Keratinocyte (primary cell): ENCODE measurements around the gene RUFY2. TPM values are rescaled to one million over a fixed set of nuclear protein-coding genes. Genes with fewer than 3 reads are reported as not detected.

Experiments
- DNase-seq: peaks from one replicate; pipeline ENCODE4 v3.0.0-alpha.2; 2011; ENCODE audit warnings: low read depth, missing footprints, low spot score
- FAIRE-seq: peaks from 2 replicates; lab custom pipeline; 2011; peaks lifted over from hg19 to GRCh38; lab: Jason Lieb, UNC
- H2AFZ ChIP-seq: 2 replicates; pipeline ENCODE4 v1.6.0; 2012; ENCODE audit warnings: low read length, control low read depth, inconsistent platforms; ENCODE audit not compliant: control insufficient read depth
- H3K27ac ChIP-seq: 2 replicates; pipeline ENCODE4 v1.5.1; 2011; ENCODE audit warnings: low read length; ENCODE audit not compliant: control insufficient read depth, insufficient read depth
- H3K27me3 ChIP-seq: 3 replicates; pipeline ENCODE4 v1.6.0; 2011; ENCODE audit warnings: low read length; ENCODE audit not compliant: control insufficient read depth, insufficient read depth; ENCODE audit errors: extremely low read depth
- H3K36me3 ChIP-seq, 2 experiments: 2 replicates in 1 of 2; 3 replicates in 1 of 2; pipeline ENCODE4 v1.5.1; 2011; ENCODE audit warnings: low read length in 2 of 2, mild to moderate bottlenecking in 1 of 2; ENCODE audit not compliant: control insufficient read depth in 2 of 2, insufficient read depth in 2 of 2; ENCODE audit errors: extremely low read depth in 1 of 2
- H3K4me1 ChIP-seq: 3 replicates; pipeline ENCODE4 v1.5.1; 2011; ENCODE audit warnings: low read length; ENCODE audit not compliant: control insufficient read depth, insufficient read depth; ENCODE audit errors: extremely low read depth
- H3K4me2 ChIP-seq: 3 replicates; pipeline ENCODE4 v1.6.0; 2011; ENCODE audit warnings: low read depth, low read length; ENCODE audit not compliant: control insufficient read depth, insufficient read depth; ENCODE audit errors: extremely low read depth
- H3K4me3 ChIP-seq, 3 experiments: fragments of 200-600 bp in 1 of 3; sonication (generic) in 1 of 3; 2 replicates in 2 of 3; 3 replicates in 1 of 3; pipeline ENCODE4 v1.5.1; 2011 to 2016; ENCODE audit warnings: low read length in 3 of 3, mild to moderate bottlenecking in 3 of 3, control low read depth in 2 of 3, inconsistent platforms in 1 of 3, low read depth in 1 of 3, mixed read lengths in 1 of 3, mixed run types in 1 of 3, moderate library complexity in 1 of 3; ENCODE audit not compliant: control insufficient read depth in 2 of 3, insufficient read depth in 2 of 3; ENCODE audit errors: extremely low read depth in 1 of 3
- H3K79me2 ChIP-seq: 2 replicates; pipeline ENCODE4 v1.6.0; 2012; ENCODE audit warnings: low read length; ENCODE audit not compliant: control insufficient read depth, insufficient read depth
- H3K9ac ChIP-seq: 3 replicates; pipeline ENCODE4 v1.6.0; 2011; ENCODE audit warnings: low read length; ENCODE audit not compliant: control insufficient read depth, insufficient read depth; ENCODE audit errors: extremely low read depth
- H3K9me1 ChIP-seq: 3 replicates; pipeline ENCODE4 v1.6.0; 2011; ENCODE audit warnings: low read length; ENCODE audit not compliant: control insufficient read depth, insufficient read depth; ENCODE audit errors: extremely low read depth
- H3K9me3 ChIP-seq: 2 replicates; pipeline ENCODE4 v1.5.1; 2012; ENCODE audit warnings: low read depth, low read length; ENCODE audit not compliant: control insufficient read depth
- H4K20me1 ChIP-seq: 3 replicates; pipeline ENCODE4 v1.6.0; 2011; ENCODE audit warnings: low read length; ENCODE audit not compliant: control insufficient read depth, insufficient read depth; ENCODE audit errors: extremely low read depth
- CTCF ChIP-seq, 3 experiments: IDR thresholded peaks in 1 of 3; conservative IDR thresholded peaks in 1 of 3; optimal IDR thresholded peaks in 1 of 3; 2 replicates in 2 of 3; 3 replicates in 1 of 3; pipeline versions ENCODE3 to v1.5.1; 2011; ENCODE audit warnings: low read length in 3 of 3, mild to moderate bottlenecking in 3 of 3, moderate library complexity in 2 of 3, control low read depth in 1 of 3, inconsistent platforms in 1 of 3; ENCODE audit not compliant: insufficient read depth in 2 of 3; ENCODE audit errors: extremely low read depth in 1 of 3
- EZH2 ChIP-seq: IDR thresholded peaks from one replicate; pipeline ENCODE4 v1.6.1; 2012; ENCODE audit warnings: inconsistent platforms, mild to moderate bottlenecking, low read length, moderate library complexity
- dilution Hi-C: fragments of 300-500 bp; cut with MboI; formaldehyde crosslinking; loops from one replicate; pipeline ENCODE4 v1.7.0; 2020; ENCODE audit warnings: low sequenced_read_pairs; ENCODE audit not compliant: extremely low pct_ligation_motif_present
- polyA plus RNA-seq, 5 experiments: library from polyadenylated mRNA; depleted of rRNA in 3 of 5; stranded (reverse) in 3 of 5; stranded (forward) in 1 of 5; unstranded in 1 of 5; fragments of >200 nt; gene quantifications; 1 replicate in 1 of 5; 2 replicates in 3 of 5; 3 replicates in 1 of 5; pipeline versions ENCODE4 v1.2.1 to v1.2.3, GENCODE V29; 2011 to 2012; ENCODE audit warnings: missing spikeins in 2 of 5, low read depth in 1 of 5, low replicate concordance in 1 of 5

RUFY2 gene
- polyA plus RNA-seq, 1 donor (not counting 4 experiments of a cell fraction or from before 2014, with no cell fraction given) = 15.6 TPM

- no peaks in the 10 kb centered on the region for H3K4me1 ChIP-seq
- DNase-seq (no peak), FAIRE-seq (no peak)
- no peaks in the 10 kb centered on the region for H4K20me1 ChIP-seq
- H3K9ac ChIP-seq = no peak overlapping the region
- dilution Hi-C loops = no loop called here
- no peaks in the 10 kb centered on the region for H3K27me3 ChIP-seq
- H3K27ac ChIP-seq = no peak overlapping the region
- no peak overlapping the region for H2AFZ ChIP-seq
- H3K79me2 ChIP-seq = no peaks in the 10 kb centered on the region
- TF ChIP-seq EZH2 (no peak), CTCF (optimal IDR thresholded peaks at IDR 0.05 in 1 of 3, IDR thresholded peaks at IDR 0.05 in 1 of 3, conservative IDR thresholded peaks at IDR 0.05 in 1 of 3; ENCODE audit: extremely low read depth in 1 of 3, insufficient read depth in 2 of 3, low read length in 3 of 3) (no peak)
- no peaks in the 10 kb centered on the region for H3K36me3 ChIP-seq
- no peaks in the 10 kb centered on the region for H3K9me1 ChIP-seq
- H3K9me3 ChIP-seq = no peaks in the 10 kb centered on the region
- no peak overlapping the region for H3K4me2 ChIP-seq
- no peak overlapping the region for H3K4me3 ChIP-seq
Measured at GRCh38 chr10:68310531-68310930, 96.5 kb downstream of the RUFY2 start.

GRCh38 chr10:68305854-68306253 lies 101.2 kb downstream of the RUFY2 start:
- TF ChIP-seq CTCF (optimal IDR thresholded peaks at IDR 0.05 in 1 of 3, IDR thresholded peaks at IDR 0.05 in 1 of 3, conservative IDR thresholded peaks at IDR 0.05 in 1 of 3; ENCODE audit: extremely low read depth in 1 of 3, insufficient read depth in 2 of 3, low read length in 3 of 3) (no peak), EZH2 (no peak)
- no peak overlapping the region for H3K4me3 ChIP-seq
- no peak overlapping the region for H3K27ac ChIP-seq
- dilution Hi-C loops = no loop called here
- H3K4me1 ChIP-seq = no peaks in the 10 kb centered on the region
- no peaks in the 10 kb centered on the region for H4K20me1 ChIP-seq
- H3K9ac ChIP-seq = no peak overlapping the region
- H3K4me2 ChIP-seq = no peak overlapping the region
- H3K9me3 ChIP-seq = no peaks in the 10 kb centered on the region
- H3K79me2 ChIP-seq = no peaks in the 10 kb centered on the region
- no peak overlapping the region for H2AFZ ChIP-seq
- H3K27me3 ChIP-seq = no peaks in the 10 kb centered on the region
- H3K9me1 ChIP-seq = no peaks in the 10 kb centered on the region
- no peaks in the 10 kb centered on the region for H3K36me3 ChIP-seq
- no peak for FAIRE-seq
- DNase-seq = no peak
